Right lobe of liver (tissue), 4 donors: ENCODE results near the gene DDIT3.

Experiments used
- POLR2A ChIP-seq: fragments of 450-650 bp; IDR thresholded peaks from one replicate; pipeline ENCODE4 v1.6.1; 2017; ENCODE audit warnings: antibody characterized with exemption, mild to moderate bottlenecking
- TF ChIP-seq, protein P1 (sequence below), 4 donors: fragments of 200-600 bp in 3 of 4; fragments of 450-650 bp in 1 of 4; IDR thresholded peaks; one replicate each; pipeline versions ENCODE4 v1.5.1 to v1.8.0; 2016 to 2022; ENCODE audit warnings: antibody characterized with exemption in 4 of 4, mild to moderate bottlenecking in 2 of 4
- donor health status: DM: no; HTN: no; CAD: no.
- donor health status: DM: no; HTN: no; CAD: no.
- donor health status: DM: no; HTN: yes; CAD: no.

DNA sequence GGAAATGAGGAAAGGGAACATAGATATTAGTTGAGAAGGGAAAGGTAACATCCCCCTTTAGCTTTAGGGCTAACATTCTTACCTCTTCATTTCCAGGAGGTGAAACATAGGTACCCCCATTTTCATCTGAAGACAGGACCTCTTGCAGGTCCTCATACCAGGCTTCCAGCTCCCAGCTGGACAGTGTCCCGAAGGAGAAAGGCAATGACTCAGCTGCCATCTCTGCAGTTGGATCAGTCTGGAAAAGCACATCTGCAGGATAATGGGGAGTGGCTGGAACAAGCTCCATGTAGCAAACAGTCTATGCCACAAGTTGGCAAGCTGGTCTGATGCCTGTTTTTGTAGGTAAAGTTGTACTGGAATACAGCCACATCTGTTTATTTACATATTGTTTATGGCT lies 3.1 kb downstream of the DDIT3 start:
- TF ChIP-seq, protein P1, sequence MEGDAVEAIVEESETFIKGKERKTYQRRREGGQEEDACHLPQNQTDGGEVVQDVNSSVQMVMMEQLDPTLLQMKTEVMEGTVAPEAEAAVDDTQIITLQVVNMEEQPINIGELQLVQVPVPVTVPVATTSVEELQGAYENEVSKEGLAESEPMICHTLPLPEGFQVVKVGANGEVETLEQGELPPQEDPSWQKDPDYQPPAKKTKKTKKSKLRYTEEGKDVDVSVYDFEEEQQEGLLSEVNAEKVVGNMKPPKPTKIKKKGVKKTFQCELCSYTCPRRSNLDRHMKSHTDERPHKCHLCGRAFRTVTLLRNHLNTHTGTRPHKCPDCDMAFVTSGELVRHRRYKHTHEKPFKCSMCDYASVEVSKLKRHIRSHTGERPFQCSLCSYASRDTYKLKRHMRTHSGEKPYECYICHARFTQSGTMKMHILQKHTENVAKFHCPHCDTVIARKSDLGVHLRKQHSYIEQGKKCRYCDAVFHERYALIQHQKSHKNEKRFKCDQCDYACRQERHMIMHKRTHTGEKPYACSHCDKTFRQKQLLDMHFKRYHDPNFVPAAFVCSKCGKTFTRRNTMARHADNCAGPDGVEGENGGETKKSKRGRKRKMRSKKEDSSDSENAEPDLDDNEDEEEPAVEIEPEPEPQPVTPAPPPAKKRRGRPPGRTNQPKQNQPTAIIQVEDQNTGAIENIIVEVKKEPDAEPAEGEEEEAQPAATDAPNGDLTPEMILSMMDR (IDR thresholded peaks at IDR 0.05): no peak
- TF ChIP-seq POLR2A: no peak
